Prostate gland (tissue), 2 donors: ENCODE data around the gene SGCD.

Experiments
- POLR2A ChIP-seq: fragments of 450-650 bp; IDR thresholded peaks from one replicate; pipeline ENCODE4 v1.6.1; 2016; ENCODE audit warnings: antibody characterized with exemption, mild to moderate bottlenecking
- POLR2AphosphoS5 ChIP-seq: sonication (generic); formaldehyde crosslinking; IDR thresholded peaks from one replicate; pipeline ENCODE4 v1.6.1; 2017; ENCODE audit warnings: antibody characterized with exemption
- TF ChIP-seq, protein P1 (sequence below), 4 experiments: fragments of 200-600 bp in 2 of 4; fragments of 450-650 bp in 2 of 4; sonication (generic) in 2 of 4; IDR thresholded peaks; 1 replicate in 3 of 4; 2 replicates in 1 of 4; pipeline ENCODE4 v1.5.1; 2016 to 2019; ENCODE audit warnings: antibody characterized with exemption in 4 of 4, mild to moderate bottlenecking in 2 of 4, moderate library complexity in 2 of 4

GRCh38 chr5:156582193-156582598 is 255.2 kb downstream of the SGCD start:
- TF ChIP-seq, protein P1, sequence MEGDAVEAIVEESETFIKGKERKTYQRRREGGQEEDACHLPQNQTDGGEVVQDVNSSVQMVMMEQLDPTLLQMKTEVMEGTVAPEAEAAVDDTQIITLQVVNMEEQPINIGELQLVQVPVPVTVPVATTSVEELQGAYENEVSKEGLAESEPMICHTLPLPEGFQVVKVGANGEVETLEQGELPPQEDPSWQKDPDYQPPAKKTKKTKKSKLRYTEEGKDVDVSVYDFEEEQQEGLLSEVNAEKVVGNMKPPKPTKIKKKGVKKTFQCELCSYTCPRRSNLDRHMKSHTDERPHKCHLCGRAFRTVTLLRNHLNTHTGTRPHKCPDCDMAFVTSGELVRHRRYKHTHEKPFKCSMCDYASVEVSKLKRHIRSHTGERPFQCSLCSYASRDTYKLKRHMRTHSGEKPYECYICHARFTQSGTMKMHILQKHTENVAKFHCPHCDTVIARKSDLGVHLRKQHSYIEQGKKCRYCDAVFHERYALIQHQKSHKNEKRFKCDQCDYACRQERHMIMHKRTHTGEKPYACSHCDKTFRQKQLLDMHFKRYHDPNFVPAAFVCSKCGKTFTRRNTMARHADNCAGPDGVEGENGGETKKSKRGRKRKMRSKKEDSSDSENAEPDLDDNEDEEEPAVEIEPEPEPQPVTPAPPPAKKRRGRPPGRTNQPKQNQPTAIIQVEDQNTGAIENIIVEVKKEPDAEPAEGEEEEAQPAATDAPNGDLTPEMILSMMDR (IDR thresholded peaks at IDR 0.05), result no peak
- TF ChIP-seq POLR2A (no peak), POLR2AphosphoS5 (no peak)
